OCI-LY7 (cell line): ENCODE data around the gene SPESP1. TPM values are rescaled to one million over a fixed set of nuclear protein-coding genes. Genes with fewer than 3 reads are reported as not detected.

ENCODE experiments used
- BruUV-seq: library from RNA; stranded (reverse); fragments of 400-500 nt; replicated peaks from 2 replicates; lab custom pipeline; 2021; lab: Mats Ljungman, UMichigan
- CTCF ChIA-PET: fragments of 300-600 bp; sonication (Branson Sonifier 250); formaldehyde crosslinking; loops from one replicate; lab custom pipeline; 2022; ENCODE audit warnings: antibody characterized with exemption; ENCODE audit not compliant: unreplicated experiment; lab: Charles Lee
- POLR2A ChIA-PET: fragments of 300-600 bp; sonication (Branson Sonifier 250); formaldehyde crosslinking; loops from one replicate; lab custom pipeline; 2022; ENCODE audit warnings: antibody characterized with exemption; lab: Charles Lee
- DNase-seq: peaks from one replicate; pipeline ENCODE4 v3.0.0-alpha.2; 2015; ENCODE audit warnings: low spot score
- H2AFZ ChIP-seq: fragments of 200-600 bp; sonication (generic), shearing (Covaris generic); 2 replicates; pipeline ENCODE4 v1.6.1; 2014; ENCODE audit warnings: mild to moderate bottlenecking, antibody characterized with exemption, low read length, moderate library complexity
- H3K27ac ChIP-seq: fragments of 200-600 bp; sonication (generic); 2 replicates; pipeline ENCODE4 v1.5.1; 2014; ENCODE audit warnings: mixed run types, low read depth, mild to moderate bottlenecking, moderate library complexity, low read length, inconsistent platforms; ENCODE audit not compliant: poor library complexity, severe bottlenecking
- H3K36me3 ChIP-seq: fragments of 200-600 bp; sonication (generic); 2 replicates; pipeline ENCODE4 v1.6.1; 2014; ENCODE audit warnings: mild to moderate bottlenecking, antibody characterized with exemption, low read length, moderate library complexity, mixed read lengths; ENCODE audit not compliant: insufficient read depth
- H3K4me1 ChIP-seq: fragments of 200-600 bp; sonication (generic); 2 replicates; pipeline ENCODE4 v1.5.1; 2014; ENCODE audit warnings: mild to moderate bottlenecking, low read length; ENCODE audit not compliant: insufficient read depth, poor library complexity, severe bottlenecking
- H3K4me2 ChIP-seq: fragments of 200-600 bp; sonication (generic); 2 replicates; pipeline ENCODE4 v1.6.1; 2014; ENCODE audit warnings: mild to moderate bottlenecking, low read length
- H3K4me3 ChIP-seq: fragments of 200-600 bp; sonication (generic); 2 replicates; pipeline ENCODE4 v1.5.1; 2014; ENCODE audit warnings: mild to moderate bottlenecking, low read depth, low read length; ENCODE audit not compliant: poor library complexity, severe bottlenecking
- H3K79me2 ChIP-seq: fragments of 200-600 bp; sonication (generic); 2 replicates; pipeline ENCODE4 v1.6.1; 2016; ENCODE audit warnings: low read depth, mild to moderate bottlenecking, low read length, moderate library complexity, mixed read lengths; ENCODE audit not compliant: insufficient read depth
- H3K9me2 ChIP-seq: fragments of 200-600 bp; sonication (generic); 2 replicates; pipeline ENCODE4 v1.6.1; 2016; ENCODE audit warnings: mild to moderate bottlenecking, low read length, mixed read lengths; ENCODE audit not compliant: insufficient read depth
- H3K9me3 ChIP-seq: fragments of 200-600 bp; sonication (generic); 2 replicates; pipeline ENCODE4 v1.6.1; 2014; ENCODE audit warnings: mild to moderate bottlenecking, mixed run types, low read length, mixed read lengths
- H4K20me1 ChIP-seq: fragments of 200-600 bp; sonication (generic); 2 replicates; pipeline ENCODE4 v1.6.1; 2014; ENCODE audit warnings: mild to moderate bottlenecking, antibody characterized with exemption, low read length, moderate library complexity, mixed read lengths; ENCODE audit not compliant: insufficient read depth
- EZH2phosphoT487 ChIP-seq: fragments of 200-600 bp; sonication (generic); IDR thresholded peaks from 2 replicates; pipeline ENCODE4 v1.6.1; 2018; ENCODE audit warnings: low read depth, borderline replicate concordance, mild to moderate bottlenecking, mixed run types, antibody characterized with exemption, low read length, moderate library complexity, mixed read lengths
- intact Hi-C: fragments of 100-400 bp; cut with micrococcal nuclease; formaldehyde crosslinking; loops from one replicate; pipeline ENCODE4 v1.10.0; 2022; ENCODE audit not compliant: unreplicated experiment
- total RNA-seq, 2 experiments: library from RNA; depleted of rRNA in 1 of 2; stranded (reverse); fragments of >200 nt in 1 of 2; shearing (Covaris generic) in 1 of 2; gene quantifications; 2 replicates each; pipeline ENCODE4 v1.2.3, GENCODE V29; 2014 to 2022
- TF ChIP-seq, protein P1 (sequence below): fragments of 200-600 bp; sonication (generic); conservative IDR thresholded peaks from 2 replicates; pipeline ENCODE4 v1.5.1; 2014; ENCODE audit warnings: mild to moderate bottlenecking, antibody characterized with exemption, low read length, moderate library complexity, mixed read lengths

SPESP1 gene
- total RNA-seq, 2 experiments from 2014 or later: not detected

DNA sequence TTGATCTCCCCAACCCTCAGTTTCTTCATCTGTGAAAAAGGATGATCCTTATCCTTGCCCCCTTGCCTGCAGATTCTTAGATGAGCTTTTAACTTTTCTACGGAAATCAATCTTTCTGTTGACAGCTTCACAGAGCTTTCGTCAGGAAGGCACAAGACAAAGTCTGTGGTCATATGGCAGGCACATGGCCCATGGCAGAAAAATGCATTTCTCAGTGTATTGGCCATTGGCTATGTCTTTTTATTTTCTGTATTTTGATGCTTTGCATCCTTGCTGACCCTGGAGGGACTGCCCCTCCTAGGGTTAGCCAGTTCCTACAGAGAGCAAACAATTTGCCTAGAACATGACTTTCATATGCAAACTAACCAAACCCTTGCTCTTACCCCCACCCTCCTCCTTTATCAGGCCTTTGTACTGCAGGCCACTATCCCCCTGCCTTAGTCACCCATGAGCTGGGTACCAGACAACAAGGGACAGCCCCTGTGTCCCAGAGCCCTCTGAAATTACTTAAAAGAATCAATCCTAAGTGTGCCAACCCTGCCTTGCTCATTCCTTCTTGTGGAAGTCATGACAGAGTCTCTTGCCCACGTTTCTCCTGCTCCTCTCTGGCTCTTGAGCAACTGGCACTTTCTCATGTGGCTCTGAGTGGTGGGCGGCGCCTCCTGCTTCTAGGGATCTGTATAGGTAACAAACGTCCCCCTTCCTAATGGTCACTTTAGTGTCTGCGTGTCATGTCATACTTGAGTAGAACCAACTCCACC is 60.1 kb downstream of the SPESP1 start:
- no peak overlapping the region for H2AFZ ChIP-seq
- no peaks in the 10 kb centered on the region for H3K9me3 ChIP-seq
- no peak overlapping the region for H3K4me2 ChIP-seq
- no peaks in the 10 kb centered on the region for H3K79me2 ChIP-seq
- TF ChIP-seq, protein P1, sequence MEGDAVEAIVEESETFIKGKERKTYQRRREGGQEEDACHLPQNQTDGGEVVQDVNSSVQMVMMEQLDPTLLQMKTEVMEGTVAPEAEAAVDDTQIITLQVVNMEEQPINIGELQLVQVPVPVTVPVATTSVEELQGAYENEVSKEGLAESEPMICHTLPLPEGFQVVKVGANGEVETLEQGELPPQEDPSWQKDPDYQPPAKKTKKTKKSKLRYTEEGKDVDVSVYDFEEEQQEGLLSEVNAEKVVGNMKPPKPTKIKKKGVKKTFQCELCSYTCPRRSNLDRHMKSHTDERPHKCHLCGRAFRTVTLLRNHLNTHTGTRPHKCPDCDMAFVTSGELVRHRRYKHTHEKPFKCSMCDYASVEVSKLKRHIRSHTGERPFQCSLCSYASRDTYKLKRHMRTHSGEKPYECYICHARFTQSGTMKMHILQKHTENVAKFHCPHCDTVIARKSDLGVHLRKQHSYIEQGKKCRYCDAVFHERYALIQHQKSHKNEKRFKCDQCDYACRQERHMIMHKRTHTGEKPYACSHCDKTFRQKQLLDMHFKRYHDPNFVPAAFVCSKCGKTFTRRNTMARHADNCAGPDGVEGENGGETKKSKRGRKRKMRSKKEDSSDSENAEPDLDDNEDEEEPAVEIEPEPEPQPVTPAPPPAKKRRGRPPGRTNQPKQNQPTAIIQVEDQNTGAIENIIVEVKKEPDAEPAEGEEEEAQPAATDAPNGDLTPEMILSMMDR: no peak
- no peak for TF ChIP-seq EZH2phosphoT487
- no peaks in the 10 kb centered on the region for H4K20me1 ChIP-seq
- no peaks in the 10 kb centered on the region for H3K36me3 ChIP-seq
- ChIA-PET CTCF (no interaction called here), POLR2A (interaction anchor here (0.6 kb wide), 1 partner anchor 219 kb away, joined by 4 read pairs; no protein-coding TSS in a partner anchor)
- H3K4me3 ChIP-seq: no peak overlapping the region
- intact Hi-C loops: no loop called here
- H3K4me1 ChIP-seq: no peaks in the 10 kb centered on the region
- no peak for DNase-seq
- no TSS peak for BruUV-seq
- no peaks in the 10 kb centered on the region for H3K9me2 ChIP-seq
- no peak overlapping the region for H3K27ac ChIP-seq

DNA sequence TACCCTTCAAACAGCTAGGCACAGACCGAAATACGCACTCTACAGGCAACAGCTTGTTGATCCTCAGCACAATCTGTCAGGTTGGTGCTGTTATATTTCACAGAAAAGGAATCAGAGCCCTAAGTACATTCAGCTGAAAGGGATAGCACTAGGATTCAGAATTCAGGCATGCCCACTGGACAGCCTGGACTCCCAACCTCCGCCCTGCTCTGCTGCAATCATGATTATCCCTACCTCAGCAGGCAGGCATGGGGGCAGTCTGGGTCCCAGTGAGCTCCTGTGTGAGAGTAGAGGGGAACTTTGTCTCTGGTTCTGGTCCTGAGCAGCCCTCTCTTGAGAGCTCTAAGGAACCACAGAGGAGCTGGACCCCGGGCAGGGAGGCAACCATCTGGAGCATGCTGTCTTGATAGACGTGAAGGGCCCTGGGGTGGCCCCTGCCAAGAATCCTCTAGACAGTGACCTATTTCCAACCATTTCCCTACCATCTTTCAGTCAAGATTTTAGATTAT is 60.7 kb downstream of the SPESP1 start:
- H3K4me3 ChIP-seq: no peak overlapping the region
- H2AFZ ChIP-seq: no peak overlapping the region
- no TSS peak for BruUV-seq
- ChIA-PET CTCF (no interaction called here), POLR2A (no interaction called here)
- H3K9me3 ChIP-seq: no peaks in the 10 kb centered on the region
- no peaks in the 10 kb centered on the region for H3K4me1 ChIP-seq
- no peak overlapping the region for H3K4me2 ChIP-seq
- DNase-seq: no peak
- TF ChIP-seq, protein P1: no peak
- no peak for TF ChIP-seq EZH2phosphoT487
- H4K20me1 ChIP-seq: no peaks in the 10 kb centered on the region
- H3K9me2 ChIP-seq: no peaks in the 10 kb centered on the region
- no peaks in the 10 kb centered on the region for H3K36me3 ChIP-seq
- H3K79me2 ChIP-seq: no peaks in the 10 kb centered on the region
- intact Hi-C loops: no loop called here
- no peak overlapping the region for H3K27ac ChIP-seq

DNA sequence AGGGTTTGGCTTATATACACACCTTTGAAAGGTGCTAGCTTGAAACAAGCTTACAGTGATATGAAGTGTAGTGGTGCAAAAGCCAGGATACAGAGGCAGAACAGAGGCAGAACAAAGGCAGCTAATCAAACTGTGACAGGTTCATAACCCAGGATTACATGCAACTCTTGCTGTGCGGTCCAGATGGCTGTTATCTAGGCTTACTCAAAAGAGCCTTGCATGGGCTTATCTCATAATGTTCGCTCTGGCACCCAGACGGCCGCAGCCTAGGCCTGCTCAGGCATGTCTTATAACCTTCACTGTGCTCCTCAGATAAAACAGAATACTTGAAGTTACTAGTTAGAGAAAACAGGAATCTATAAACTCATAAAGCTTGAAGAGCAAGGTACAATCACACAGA is 61.4 kb downstream of the SPESP1 start:
- H3K4me1 ChIP-seq: no peaks in the 10 kb centered on the region
- H2AFZ ChIP-seq: no peak overlapping the region
- H3K9me3 ChIP-seq: no peaks in the 10 kb centered on the region
- no TSS peak for BruUV-seq
- ChIA-PET POLR2A (no interaction called here), CTCF (no interaction called here)
- intact Hi-C loops: no loop called here
- no peak overlapping the region for H3K4me3 ChIP-seq
- no peak overlapping the region for H3K4me2 ChIP-seq
- H3K79me2 ChIP-seq: no peaks in the 10 kb centered on the region
- no peaks in the 10 kb centered on the region for H3K36me3 ChIP-seq
- H4K20me1 ChIP-seq: no peaks in the 10 kb centered on the region
- no peak overlapping the region for H3K27ac ChIP-seq
- TF ChIP-seq, protein P1: no peak
- no peak for TF ChIP-seq EZH2phosphoT487
- no peak for DNase-seq
- H3K9me2 ChIP-seq: no peaks in the 10 kb centered on the region
